Ammon's horn (tissue), 1 donor: ENCODE data around the gene CALML4.
"Not testable (repeated sequence)": the region's sequence is repeated elsewhere in the genome, so short reads cannot be mapped to it uniquely, and the experiment has no call there.

ENCODE experiments used
- DNase-seq: peaks from one replicate; pipeline ENCODE4 v3.0.0-alpha.2; 2016; ENCODE audit warnings: low spot score

The CALML4 gene

GRCh38 chr15:68208136-68208535 lies 3.0 kb upstream of the CALML4 start:
- DNase-seq: no peak

- DNase-seq: no peak
These were observed 2.2 kb upstream of the CALML4 start for GRCh38 chr15:68207176-68207935.

DNA sequence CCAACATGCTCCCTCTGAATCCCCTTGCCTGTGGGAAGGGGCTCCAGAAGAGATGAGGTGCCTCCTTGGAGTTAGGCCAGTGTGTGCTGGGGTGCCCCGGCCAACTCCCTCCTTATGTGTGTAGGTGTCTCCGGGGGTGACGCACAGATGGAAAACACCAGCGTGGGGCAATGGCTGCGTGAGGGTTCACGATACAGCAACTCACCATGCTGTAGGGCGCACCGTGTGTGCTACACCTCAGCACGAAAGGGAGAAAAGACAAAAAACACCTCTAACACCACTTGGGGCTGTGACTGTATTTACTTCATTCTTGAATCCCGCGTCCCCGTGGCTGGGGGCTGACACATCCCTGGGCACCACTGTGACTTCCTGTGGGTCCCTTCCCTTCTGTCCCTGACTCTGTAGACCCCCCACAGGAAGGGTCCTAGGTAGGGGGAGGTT lies 1.6 kb upstream of the CALML4 start:
- DNase-seq: no peak

DNA sequence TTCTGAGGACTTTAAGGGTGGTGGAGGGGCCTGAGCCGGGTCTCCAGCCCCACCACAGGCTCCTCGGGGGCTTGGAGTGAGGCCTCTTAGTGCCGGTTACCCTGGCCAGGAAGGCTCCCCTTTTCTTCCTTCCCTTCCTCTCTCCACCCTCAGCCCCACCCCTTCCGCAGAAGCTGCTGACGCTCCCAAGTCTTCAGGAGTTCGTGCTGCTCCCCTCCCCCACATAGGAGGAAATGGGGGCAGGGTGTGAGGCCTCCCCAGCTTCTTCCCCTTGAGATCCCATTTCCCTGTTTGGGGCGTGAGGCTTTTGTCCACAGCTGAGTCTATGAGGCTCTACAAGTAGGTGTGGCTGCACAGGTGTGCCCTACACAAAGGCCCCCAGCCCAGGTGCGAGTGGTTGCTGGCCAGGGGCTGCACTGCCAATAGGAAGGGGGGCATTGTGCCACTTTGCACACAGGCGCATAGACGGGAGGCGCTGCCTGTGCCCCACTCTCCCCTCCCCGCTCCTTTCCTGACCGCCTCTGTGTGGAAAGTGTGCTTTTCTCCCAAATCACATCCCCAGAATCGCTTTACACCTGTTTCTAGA lies 915 bp upstream of the CALML4 start:
- DNase-seq: peak; percentile 71

DNA sequence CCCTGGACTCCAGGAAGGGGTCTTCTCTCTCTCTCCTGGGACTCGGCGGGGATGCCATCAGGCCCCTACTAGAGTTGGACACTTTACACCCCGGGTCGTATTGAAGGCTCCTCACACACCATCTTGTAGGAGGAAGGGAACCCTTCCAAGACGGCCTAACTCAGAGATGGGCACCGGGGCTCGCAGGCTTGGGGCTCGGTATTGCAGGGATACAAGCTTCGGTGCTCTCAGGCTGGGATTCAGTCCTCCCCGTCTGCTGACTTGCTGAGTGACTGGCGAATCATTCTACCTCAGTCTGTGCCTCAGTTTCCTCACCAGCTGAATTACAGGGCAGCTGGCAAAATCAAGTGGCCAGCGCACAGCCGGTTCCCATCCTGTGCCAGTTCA lies 419 bp upstream of the CALML4 start:
- no peak for DNase-seq

GRCh38 chr15:68204361-68204760 lies 771 bp downstream of the CALML4 start:
- no peak for DNase-seq

GRCh38 chr15:68203956-68204355 lies 1.2 kb downstream of the CALML4 start:
- DNase-seq: no peak

- DNase-seq: no peak
These were observed 1.6 kb downstream of the CALML4 start for GRCh38 chr15:68203486-68203885.

GRCh38 chr15:68202994-68203393 lies 2.1 kb downstream of the CALML4 start:
- DNase-seq: not testable (repeated sequence)

- DNase-seq: no peak
These were observed 3.3 kb downstream of the CALML4 start for GRCh38 chr15:68201879-68202261.

GRCh38 chr15:68201153-68201878 lies 3.8 kb downstream of the CALML4 start:
- no peak for DNase-seq

DNA sequence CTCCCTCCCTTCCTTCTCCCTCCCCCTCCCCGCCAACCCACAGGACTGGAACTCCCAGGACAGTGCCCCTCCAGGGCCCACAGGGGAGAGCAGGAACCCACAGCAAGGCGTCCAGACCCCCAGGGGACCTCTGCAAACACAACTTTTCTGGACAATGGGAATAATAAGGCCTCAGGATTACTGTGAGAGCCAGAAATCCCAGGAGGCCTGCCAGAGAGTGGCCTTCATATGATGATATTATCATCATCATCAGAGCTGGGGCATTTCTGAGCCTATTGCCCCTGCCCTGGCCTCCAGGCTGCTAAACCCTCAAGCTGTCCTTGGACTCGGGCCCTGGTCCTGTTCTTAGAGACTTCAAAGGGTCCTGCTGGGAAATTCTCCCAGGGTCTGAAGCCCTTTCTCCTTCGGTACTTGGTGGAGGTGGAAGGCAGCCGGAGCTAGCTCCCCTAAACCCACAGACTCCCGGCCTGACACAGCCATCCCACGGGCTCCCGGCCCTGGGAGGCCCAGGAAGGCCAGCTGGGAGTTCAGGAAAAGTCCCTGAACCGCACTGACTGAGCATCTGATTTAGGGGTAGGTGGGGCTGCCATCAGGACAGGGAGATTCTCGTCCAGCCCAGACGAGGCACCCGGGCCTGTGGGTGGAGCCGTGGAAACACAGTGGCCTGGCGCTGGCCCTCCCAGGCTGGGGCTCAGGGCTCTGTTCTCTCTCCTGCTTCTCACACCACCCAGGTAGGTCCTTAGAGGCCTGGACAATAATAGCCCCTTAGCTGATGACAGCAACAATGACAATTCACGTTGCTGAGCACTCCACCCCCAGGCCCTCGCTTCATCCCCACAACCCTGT lies 4.9 kb downstream of the CALML4 start:
- no peak for DNase-seq

GRCh38 chr15:68199340-68199739 lies 5.8 kb downstream of the CALML4 start:
- no peak for DNase-seq

- DNase-seq: no peak
These were observed 7.3 kb downstream of the CALML4 start for GRCh38 chr15:68197661-68198437.

DNA sequence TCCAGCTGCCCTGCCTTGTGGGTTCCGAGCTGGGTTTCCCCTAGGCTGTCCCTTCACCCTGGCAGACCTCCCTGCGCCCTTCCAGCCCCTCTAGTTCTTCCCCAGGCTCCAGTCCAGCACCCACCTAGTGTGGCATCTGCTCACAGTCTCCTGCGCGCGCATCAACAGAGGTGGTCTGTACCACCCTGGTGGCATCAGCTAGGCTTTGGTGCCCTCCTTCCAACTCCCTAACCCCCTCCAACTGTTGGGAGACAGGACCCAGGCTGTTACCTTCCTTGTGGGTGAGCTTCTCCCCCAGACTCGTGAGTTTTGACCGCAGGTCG lies 8.0 kb downstream of the CALML4 start:
- no peak for DNase-seq

GRCh38 chr15:68196445-68197169 lies 8.5 kb downstream of the CALML4 start:
- no peak for DNase-seq

DNA sequence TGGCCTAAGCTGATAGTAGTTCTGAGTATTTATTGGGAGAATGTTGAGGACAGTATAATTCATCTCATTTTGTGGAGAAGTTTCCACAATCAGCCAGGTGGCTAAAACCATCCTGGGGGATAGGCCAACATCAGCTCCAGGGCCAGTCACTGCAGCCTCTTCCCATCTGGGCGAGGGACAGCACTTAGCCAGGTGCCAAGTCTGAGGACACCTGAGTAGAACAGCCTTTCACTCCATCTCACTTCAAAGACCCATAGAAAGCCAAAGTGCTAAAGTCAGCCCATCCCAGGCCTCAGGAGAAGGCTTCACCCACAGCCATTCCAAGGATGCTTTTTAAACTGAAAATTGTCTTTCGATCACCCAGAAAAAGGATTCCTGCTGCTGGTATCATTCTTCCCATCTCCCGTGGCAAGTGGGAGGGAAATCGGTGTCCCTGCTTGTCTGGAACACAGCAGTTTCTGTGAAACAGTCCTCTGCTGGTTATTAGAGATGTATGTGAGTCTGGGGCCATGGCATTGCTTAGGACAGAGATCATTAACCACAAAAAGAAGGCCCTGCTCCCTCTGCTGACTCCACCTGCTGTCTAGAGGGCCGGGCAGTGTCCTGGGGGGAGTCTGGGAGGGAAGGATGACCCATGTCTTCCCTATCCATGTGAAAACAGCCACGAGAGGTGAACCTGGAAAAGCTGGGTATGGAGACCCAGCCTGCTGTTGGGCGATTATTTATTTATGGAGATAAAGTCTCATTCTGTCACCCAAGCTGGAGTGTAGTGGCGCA lies 9.6 kb downstream of the CALML4 start:
- no peak for DNase-seq

- peak; percentile 70 for DNase-seq
These were observed 12.2 kb downstream of the CALML4 start for GRCh38 chr15:68192804-68193486.

DNA sequence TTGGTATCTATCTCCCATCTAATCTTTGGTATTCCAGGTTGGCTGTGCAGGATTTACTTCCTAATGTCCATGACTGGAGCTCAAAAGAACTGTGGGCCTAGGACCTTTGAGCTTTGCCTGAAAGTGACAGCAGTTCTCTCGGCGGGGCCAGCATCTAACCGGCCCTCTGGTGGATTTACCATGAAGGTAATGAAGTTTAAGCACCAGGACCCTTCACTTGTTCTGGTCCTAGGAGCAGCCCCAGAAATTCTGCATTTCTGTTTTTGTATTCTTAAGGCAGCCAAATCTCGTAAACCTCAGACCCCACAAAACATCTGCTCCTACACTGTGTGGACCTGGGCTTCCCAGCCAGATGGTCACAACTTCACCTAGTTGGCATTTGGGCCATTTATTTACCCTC lies 13.0 kb downstream of the CALML4 start:
- no peak for DNase-seq

DNA sequence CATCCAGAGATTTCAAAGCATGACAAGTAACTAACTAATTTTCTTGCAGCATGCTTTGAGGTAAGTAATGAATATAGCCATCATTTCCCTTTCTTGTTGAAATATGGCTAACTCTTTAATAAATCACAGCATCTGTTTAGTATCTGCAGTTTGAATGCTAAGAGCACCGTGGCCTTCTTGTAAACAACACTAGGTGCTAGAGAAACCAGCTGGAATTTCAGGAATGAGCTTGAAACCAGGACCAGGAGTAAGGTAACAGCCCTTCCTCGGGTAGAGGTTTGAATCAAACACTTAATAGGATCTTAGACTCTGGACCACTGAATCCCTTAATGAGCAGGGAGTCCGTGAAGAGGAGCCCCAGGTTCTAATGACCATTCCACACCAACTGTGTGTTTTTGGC lies 13.6 kb downstream of the CALML4 start:
- no peak for DNase-seq
